ENCODE results near the gene ZNF213.
A peak's percentile ranks its signal among the peaks of the same experiment; 100 is the strongest.

The ZNF213 gene

DNA sequence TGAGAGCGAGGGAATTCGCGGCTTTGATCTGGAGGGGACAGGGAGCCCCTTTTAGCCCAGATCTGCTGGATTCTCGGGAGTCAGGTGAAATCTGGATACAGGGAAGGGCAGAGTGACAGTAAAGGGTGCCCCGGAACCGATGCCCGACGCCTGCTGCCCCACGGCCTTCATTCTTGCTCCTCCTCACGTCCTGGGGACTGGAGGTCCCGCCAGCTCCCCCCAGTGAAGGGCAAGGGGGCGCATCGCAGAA lies 53.8 kb downstream of the ZNF213 start (continued):
- TF ChIP-seq ZNF585B (tag by site-specific recombination; IDR thresholded peaks at IDR 0.05), result no peak
- TF ChIP-seq ZNF26 (tag by site-specific recombination; IDR thresholded peaks at IDR 0.05), result no peak
- TF ChIP-seq ZNF366 (tag by site-specific recombination; conservative IDR thresholded peaks at IDR 0.05), result peak; percentile 4
- no peak for TF ChIP-seq ZNF518A (tag by site-specific recombination; conservative IDR thresholded peaks at IDR 0.05; ENCODE audit: low read depth)
- TF ChIP-seq, protein P1, sequence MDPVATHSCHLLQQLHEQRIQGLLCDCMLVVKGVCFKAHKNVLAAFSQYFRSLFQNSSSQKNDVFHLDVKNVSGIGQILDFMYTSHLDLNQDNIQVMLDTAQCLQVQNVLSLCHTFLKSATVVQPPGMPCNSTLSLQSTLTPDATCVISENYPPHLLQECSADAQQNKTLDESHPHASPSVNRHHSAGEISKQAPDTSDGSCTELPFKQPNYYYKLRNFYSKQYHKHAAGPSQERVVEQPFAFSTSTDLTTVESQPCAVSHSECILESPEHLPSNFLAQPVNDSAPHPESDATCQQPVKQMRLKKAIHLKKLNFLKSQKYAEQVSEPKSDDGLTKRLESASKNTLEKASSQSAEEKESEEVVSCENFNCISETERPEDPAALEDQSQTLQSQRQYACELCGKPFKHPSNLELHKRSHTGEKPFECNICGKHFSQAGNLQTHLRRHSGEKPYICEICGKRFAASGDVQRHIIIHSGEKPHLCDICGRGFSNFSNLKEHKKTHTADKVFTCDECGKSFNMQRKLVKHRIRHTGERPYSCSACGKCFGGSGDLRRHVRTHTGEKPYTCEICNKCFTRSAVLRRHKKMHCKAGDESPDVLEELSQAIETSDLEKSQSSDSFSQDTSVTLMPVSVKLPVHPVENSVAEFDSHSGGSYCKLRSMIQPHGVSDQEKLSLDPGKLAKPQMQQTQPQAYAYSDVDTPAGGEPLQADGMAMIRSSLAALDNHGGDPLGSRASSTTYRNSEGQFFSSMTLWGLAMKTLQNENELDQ (tag by site-specific recombination; IDR thresholded peaks at IDR 0.05; ENCODE audit: low read depth), result no peak
- TF ChIP-seq ZNF548 (tag by site-specific recombination; IDR thresholded peaks at IDR 0.05), result no peak
- TF ChIP-seq PRDM1 (tag by site-specific recombination; IDR thresholded peaks at IDR 0.05), result peak; percentile 81

DNA sequence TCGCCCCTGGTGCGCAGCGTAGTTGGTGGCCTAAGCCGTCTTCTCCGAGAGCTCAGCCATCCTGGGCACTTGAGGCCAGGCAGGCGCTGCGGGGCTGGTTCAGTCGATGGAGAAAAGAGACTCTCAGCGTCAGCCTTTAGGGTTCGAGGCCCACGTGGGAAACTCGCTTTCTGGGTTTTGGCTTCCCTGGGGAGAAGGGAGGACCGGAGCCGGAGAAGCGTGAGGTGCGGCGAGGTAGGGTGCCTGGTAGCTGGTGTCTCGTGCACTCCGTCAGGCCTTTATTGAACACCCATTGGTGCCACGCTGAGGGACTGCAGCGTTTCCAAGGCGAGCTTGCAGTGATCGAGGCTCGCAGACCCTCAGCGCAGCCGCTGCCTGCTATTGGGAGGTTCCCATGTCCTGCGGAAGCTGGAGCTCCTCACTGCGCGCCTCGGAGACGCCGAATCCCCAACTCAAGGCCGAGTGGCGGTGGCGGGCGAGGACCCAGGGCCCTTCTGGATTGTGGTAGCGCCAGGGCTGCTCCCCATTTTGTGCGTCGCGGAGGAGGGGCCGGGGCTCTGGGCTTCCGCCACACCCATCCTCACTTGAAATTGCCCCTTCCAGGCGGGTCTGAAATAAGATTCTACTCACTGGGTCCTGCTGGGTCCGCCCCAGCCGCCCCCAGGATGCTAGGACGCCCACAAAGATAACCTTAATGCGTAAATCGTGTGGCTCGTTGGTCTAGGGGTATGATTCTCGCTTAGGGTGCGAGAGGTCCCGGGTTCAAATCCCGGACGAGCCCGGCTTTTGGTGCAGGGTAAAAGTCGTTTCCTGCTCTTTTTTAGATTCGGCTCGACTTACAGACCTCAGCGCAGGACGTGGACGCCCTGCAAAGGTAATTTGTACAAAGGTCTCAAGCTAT lies 54.3 kb downstream of the ZNF213 start:
- Histone ChIP-seq H3K4me1 (ENCODE audit: control insufficient read depth, insufficient read depth, low read length) (no peaks in the 10 kb centered on the region), H3K36me3 (ENCODE audit: control insufficient read depth in 2 of 2, insufficient read depth in 1 of 2, low read length in 2 of 2) (no peaks in the 10 kb centered on the region), H3K27ac (ENCODE audit: extremely low read depth, low read depth, low read length) (peak overlapping the region; percentile 74; the same call in 1 of the 2 replicates), H3K4me3 (ENCODE audit: low read depth, low read length) (peak overlapping the region; percentile 77), H3K9me3 (ENCODE audit: control insufficient read depth, insufficient read depth, low read depth, low read length) (no peaks in the 10 kb centered on the region)
- POLR2A ChIA-PET, result interaction anchor here (1.0 to 2.8 kb wide), 4 partner anchors 12 to 212 kb away, joined by 3 to 29 read pairs (median 6); partner anchors contain the start of genes ZNF174 and ZSCAN32
- CTCF ChIA-PET, result interaction anchor here (0.6 to 1.0 kb wide), 4 partner anchors 17 to 728 kb away, joined by 3 read pairs; no protein-coding TSS in a partner anchor
- peak; percentile 96 for TF ChIP-seq ZFHX2 (tag by site-specific recombination; conservative IDR thresholded peaks at IDR 0.05)
- peak; percentile 85 for TF ChIP-seq SP2 (tag by site-specific recombination; IDR thresholded peaks at IDR 0.05)
- TF ChIP-seq ZFP37 (tag by site-specific recombination; IDR thresholded peaks at IDR 0.05), result peak; percentile 74
- no peak for TF ChIP-seq ZNF266 (tag by site-specific recombination; IDR thresholded peaks at IDR 0.05; ENCODE audit: low read depth)
- no peak for TF ChIP-seq ZNF777 (tag by site-specific recombination; IDR thresholded peaks at IDR 0.05; ENCODE audit: borderline replicate concordance)
- TF ChIP-seq SCRT1 (tag by site-specific recombination; IDR thresholded peaks at IDR 0.05; ENCODE audit: borderline replicate concordance), result no peak
- TF ChIP-seq, protein P2, sequence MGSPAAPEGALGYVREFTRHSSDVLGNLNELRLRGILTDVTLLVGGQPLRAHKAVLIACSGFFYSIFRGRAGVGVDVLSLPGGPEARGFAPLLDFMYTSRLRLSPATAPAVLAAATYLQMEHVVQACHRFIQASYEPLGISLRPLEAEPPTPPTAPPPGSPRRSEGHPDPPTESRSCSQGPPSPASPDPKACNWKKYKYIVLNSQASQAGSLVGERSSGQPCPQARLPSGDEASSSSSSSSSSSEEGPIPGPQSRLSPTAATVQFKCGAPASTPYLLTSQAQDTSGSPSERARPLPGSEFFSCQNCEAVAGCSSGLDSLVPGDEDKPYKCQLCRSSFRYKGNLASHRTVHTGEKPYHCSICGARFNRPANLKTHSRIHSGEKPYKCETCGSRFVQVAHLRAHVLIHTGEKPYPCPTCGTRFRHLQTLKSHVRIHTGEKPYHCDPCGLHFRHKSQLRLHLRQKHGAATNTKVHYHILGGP (tag by site-specific recombination; IDR thresholded peaks at IDR 0.05), result no peak
- no peak for TF ChIP-seq ZNF585B (tag by site-specific recombination; IDR thresholded peaks at IDR 0.05)
- 0 out of 2 replicates have a peak, but pooled peaks have one; percentile 9 for TF ChIP-seq ZNF837 (tag by site-specific recombination; IDR thresholded peaks at IDR 0.05)
- no peak for TF ChIP-seq REST (tag by site-specific recombination; IDR thresholded peaks at IDR 0.05)
- peak; percentile 81; the same call in 1 of the 2 replicates for TF ChIP-seq ZBTB44 (tag by site-specific recombination; IDR thresholded peaks at IDR 0.05)
- TF ChIP-seq ZNF292 (tag by site-specific recombination; IDR thresholded peaks at IDR 0.05; ENCODE audit: borderline replicate concordance, low read depth), result no peak
- TF ChIP-seq ZNF561 (tag by site-specific recombination; IDR thresholded peaks at IDR 0.05; ENCODE audit: borderline replicate concordance), result peak; percentile 94

All from HEK293 (cell line).